ENCODE measurements around the gene ZNF219. TPM values are rescaled to one million over a fixed set of nuclear protein-coding genes. Genes with fewer than 3 reads are reported as not detected.

The ZNF219 gene
- total and polyA plus RNA-seq, 2 of the 13 experiments (the other 11 are each of a cell fraction or from before 2014, with no cell fraction given): 34.5 to 36.6 TPM

GRCh38 chr14:21054123-21054767, 44.2 kb downstream of the ZNF219 start (continued):
- TF ChIP-seq, protein P1, sequence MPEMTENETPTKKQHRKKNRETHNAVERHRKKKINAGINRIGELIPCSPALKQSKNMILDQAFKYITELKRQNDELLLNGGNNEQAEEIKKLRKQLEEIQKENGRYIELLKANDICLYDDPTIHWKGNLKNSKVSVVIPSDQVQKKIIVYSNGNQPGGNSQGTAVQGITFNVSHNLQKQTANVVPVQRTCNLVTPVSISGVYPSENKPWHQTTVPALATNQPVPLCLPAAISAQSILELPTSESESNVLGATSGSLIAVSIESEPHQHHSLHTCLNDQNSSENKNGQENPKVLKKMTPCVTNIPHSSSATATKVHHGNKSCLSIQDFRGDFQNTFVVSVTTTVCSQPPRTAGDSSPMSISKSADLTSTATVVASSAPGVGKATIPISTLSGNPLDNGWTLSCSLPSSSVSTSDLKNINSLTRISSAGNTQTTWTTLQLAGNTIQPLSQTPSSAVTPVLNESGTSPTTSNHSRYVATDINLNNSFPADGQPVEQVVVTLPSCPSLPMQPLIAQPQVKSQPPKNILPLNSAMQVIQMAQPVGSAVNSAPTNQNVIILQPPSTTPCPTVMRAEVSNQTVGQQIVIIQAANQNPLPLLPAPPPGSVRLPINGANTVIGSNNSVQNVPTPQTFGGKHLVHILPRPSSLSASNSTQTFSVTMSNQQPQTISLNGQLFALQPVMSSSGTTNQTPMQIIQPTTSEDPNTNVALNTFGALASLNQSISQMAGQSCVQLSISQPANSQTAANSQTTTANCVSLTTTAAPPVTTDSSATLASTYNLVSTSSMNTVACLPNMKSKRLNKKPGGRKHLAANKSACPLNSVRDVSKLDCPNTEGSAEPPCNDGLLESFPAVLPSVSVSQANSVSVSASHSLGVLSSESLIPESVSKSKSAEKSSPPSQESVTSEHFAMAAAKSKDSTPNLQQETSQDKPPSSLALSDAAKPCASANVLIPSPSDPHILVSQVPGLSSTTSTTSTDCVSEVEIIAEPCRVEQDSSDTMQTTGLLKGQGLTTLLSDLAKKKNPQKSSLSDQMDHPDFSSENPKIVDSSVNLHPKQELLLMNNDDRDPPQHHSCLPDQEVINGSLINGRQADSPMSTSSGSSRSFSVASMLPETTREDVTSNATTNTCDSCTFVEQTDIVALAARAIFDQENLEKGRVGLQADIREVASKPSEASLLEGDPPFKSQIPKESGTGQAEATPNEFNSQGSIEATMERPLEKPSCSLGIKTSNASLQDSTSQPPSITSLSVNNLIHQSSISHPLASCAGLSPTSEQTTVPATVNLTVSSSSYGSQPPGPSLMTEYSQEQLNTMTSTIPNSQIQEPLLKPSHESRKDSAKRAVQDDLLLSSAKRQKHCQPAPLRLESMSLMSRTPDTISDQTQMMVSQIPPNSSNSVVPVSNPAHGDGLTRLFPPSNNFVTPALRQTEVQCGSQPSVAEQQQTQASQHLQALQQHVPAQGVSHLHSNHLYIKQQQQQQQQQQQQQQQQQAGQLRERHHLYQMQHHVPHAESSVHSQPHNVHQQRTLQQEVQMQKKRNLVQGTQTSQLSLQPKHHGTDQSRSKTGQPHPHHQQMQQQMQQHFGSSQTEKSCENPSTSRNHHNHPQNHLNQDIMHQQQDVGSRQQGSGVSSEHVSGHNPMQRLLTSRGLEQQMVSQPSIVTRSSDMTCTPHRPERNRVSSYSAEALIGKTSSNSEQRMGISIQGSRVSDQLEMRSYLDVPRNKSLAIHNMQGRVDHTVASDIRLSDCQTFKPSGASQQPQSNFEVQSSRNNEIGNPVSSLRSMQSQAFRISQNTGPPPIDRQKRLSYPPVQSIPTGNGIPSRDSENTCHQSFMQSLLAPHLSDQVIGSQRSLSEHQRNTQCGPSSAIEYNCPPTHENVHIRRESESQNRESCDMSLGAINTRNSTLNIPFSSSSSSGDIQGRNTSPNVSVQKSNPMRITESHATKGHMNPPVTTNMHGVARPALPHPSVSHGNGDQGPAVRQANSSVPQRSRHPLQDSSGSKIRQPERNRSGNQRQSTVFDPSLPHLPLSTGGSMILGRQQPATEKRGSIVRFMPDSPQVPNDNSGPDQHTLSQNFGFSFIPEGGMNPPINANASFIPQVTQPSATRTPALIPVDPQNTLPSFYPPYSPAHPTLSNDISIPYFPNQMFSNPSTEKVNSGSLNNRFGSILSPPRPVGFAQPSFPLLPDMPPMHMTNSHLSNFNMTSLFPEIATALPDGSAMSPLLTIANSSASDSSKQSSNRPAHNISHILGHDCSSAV (CRISPR knock-in tag; IDR thresholded peaks at IDR 0.05; ENCODE audit: borderline replicate concordance): no peak
- TF ChIP-seq, protein P2, sequence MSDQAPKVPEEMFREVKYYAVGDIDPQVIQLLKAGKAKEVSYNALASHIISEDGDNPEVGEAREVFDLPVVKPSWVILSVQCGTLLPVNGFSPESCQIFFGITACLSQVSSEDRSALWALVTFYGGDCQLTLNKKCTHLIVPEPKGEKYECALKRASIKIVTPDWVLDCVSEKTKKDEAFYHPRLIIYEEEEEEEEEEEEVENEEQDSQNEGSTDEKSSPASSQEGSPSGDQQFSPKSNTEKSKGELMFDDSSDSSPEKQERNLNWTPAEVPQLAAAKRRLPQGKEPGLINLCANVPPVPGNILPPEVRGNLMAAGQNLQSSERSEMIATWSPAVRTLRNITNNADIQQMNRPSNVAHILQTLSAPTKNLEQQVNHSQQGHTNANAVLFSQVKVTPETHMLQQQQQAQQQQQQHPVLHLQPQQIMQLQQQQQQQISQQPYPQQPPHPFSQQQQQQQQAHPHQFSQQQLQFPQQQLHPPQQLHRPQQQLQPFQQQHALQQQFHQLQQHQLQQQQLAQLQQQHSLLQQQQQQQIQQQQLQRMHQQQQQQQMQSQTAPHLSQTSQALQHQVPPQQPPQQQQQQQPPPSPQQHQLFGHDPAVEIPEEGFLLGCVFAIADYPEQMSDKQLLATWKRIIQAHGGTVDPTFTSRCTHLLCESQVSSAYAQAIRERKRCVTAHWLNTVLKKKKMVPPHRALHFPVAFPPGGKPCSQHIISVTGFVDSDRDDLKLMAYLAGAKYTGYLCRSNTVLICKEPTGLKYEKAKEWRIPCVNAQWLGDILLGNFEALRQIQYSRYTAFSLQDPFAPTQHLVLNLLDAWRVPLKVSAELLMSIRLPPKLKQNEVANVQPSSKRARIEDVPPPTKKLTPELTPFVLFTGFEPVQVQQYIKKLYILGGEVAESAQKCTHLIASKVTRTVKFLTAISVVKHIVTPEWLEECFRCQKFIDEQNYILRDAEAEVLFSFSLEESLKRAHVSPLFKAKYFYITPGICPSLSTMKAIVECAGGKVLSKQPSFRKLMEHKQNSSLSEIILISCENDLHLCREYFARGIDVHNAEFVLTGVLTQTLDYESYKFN (CRISPR knock-in tag; conservative IDR thresholded peaks at IDR 0.05): peak; percentile 100
- TF ChIP-seq KAT2B (IDR thresholded peaks at IDR 0.05; ENCODE audit: borderline replicate concordance, low read depth, low read length) (no peak), HMGXB4 (CRISPR knock-in tag; IDR thresholded peaks at IDR 0.05; ENCODE audit: borderline replicate concordance in 1 of 2, low read depth in 1 of 2) (peak; percentile 67 to 77; a peak in 2 of 4 replicates), FOXJ3 (CRISPR knock-in tag; IDR thresholded peaks at IDR 0.05; ENCODE audit: borderline replicate concordance) (peak; percentile 94), DMAP1 (CRISPR knock-in tag; IDR thresholded peaks at IDR 0.05) (peak; percentile 66; the same call in 1 of the 2 replicates), ZBTB21 (CRISPR knock-in tag; IDR thresholded peaks at IDR 0.05) (0 out of 2 replicates have a peak, but pooled peaks have one; percentile 18), ATF4 (CRISPR knock-in tag; IDR thresholded peaks at IDR 0.05) (peak in 1 of 2 experiments; percentile 72; a peak in 1 of 4 replicates), TBX2 (CRISPR knock-in tag; IDR thresholded peaks at IDR 0.05; ENCODE audit: borderline replicate concordance) (peak; percentile 100), CHD4 (IDR thresholded peaks at IDR 0.05; ENCODE audit: borderline replicate concordance, low read length) (no peak; the same call in 1 of the 2 replicates), ZSCAN22 (CRISPR knock-in tag; IDR thresholded peaks at IDR 0.05) (no peak)
- TF ChIP-seq, protein P3, sequence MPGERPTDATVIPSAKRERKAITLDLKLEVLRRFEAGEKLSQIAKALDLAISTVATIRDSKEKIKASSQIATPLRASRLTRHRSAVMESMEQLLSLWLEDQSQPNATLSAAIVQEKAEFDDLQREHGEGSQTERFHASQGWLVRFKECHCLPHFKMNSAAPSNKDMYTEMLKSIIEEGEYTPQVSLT (CRISPR knock-in tag; IDR thresholded peaks at IDR 0.05; ENCODE audit: borderline replicate concordance, low read depth): no peak

Data from HepG2 (cell line).